Right lobe of liver (tissue), 4 donors: ENCODE measurements around the gene DNAJB14.

Experiments
- POLR2A ChIP-seq: fragments of 450-650 bp; IDR thresholded peaks from one replicate; pipeline ENCODE4 v1.6.1; 2017; ENCODE audit warnings: antibody characterized with exemption, mild to moderate bottlenecking
- TF ChIP-seq, protein P1 (sequence below), 4 donors: fragments of 200-600 bp in 3 of 4; fragments of 450-650 bp in 1 of 4; IDR thresholded peaks; one replicate each; pipeline versions ENCODE4 v1.5.1 to v1.8.0; 2016 to 2022; ENCODE audit warnings: antibody characterized with exemption in 4 of 4, mild to moderate bottlenecking in 2 of 4
- donor health status: DM: no; HTN: no; CAD: no.
- donor health status: DM: no; HTN: no; CAD: no.
- donor health status: DM: no; HTN: yes; CAD: no.

DNA sequence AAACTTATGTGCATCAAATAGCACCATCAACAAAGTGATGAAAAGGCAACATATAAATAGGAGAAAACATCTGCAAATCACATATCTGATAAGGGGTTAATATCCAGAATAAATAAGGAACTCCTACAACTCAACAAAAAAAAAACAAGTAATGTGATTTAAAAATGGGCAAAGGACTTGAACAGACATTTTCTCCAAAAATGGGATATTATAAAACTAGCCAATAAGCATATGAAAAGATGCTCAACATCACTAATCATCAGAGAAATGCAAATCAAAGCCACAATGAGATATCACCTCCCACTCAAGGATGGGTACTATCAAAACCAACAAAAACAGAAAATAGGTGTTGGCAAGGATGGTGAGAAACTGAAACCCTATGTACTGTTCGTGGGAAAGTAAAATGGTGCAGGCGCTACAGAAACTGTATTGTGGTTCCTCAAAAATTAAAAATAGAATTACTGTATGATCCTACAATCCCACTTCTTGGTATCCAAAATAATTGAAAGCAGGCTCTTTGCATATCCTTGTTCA lies 2.4 kb downstream of the DNAJB14 start:
- TF ChIP-seq, protein P1, sequence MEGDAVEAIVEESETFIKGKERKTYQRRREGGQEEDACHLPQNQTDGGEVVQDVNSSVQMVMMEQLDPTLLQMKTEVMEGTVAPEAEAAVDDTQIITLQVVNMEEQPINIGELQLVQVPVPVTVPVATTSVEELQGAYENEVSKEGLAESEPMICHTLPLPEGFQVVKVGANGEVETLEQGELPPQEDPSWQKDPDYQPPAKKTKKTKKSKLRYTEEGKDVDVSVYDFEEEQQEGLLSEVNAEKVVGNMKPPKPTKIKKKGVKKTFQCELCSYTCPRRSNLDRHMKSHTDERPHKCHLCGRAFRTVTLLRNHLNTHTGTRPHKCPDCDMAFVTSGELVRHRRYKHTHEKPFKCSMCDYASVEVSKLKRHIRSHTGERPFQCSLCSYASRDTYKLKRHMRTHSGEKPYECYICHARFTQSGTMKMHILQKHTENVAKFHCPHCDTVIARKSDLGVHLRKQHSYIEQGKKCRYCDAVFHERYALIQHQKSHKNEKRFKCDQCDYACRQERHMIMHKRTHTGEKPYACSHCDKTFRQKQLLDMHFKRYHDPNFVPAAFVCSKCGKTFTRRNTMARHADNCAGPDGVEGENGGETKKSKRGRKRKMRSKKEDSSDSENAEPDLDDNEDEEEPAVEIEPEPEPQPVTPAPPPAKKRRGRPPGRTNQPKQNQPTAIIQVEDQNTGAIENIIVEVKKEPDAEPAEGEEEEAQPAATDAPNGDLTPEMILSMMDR (IDR thresholded peaks at IDR 0.05): no peak
- TF ChIP-seq POLR2A: no peak
